Mesenchymal stem cell (in vitro differentiated cells and primary cell): Measurements from ENCODE around the gene DCLK1.

Experiments used
- DNase-seq: peaks from one replicate; pipeline ENCODE4 v3.0.0-alpha.2; 2013
- H2AFZ ChIP-seq: one replicate; pipeline ENCODE4 v1.6.1; 2013; ENCODE audit warnings: low read depth, mild to moderate bottlenecking, control low read depth, inconsistent platforms, low read length, moderate library complexity
- H2AK5ac ChIP-seq: 2 replicates; pipeline ENCODE4 v1.6.1; 2013; ENCODE audit warnings: low read length, moderate library complexity, mild to moderate bottlenecking, inconsistent platforms; ENCODE audit not compliant: severe bottlenecking
- H2BK120ac ChIP-seq: one replicate; pipeline ENCODE4 v1.6.1; 2013; ENCODE audit warnings: low read depth, mild to moderate bottlenecking, inconsistent platforms, low read length, moderate library complexity
- H2BK12ac ChIP-seq, 2 experiments: one replicate each; pipeline ENCODE4 v1.6.1; 2013; ENCODE audit warnings: inconsistent platforms in 2 of 2, low read length in 2 of 2, mild to moderate bottlenecking in 2 of 2, moderate library complexity in 2 of 2, control low read depth in 1 of 2
- H2BK15ac ChIP-seq: one replicate; pipeline ENCODE4 v1.6.1; 2013; ENCODE audit warnings: mild to moderate bottlenecking, low read depth, inconsistent platforms; ENCODE audit not compliant: poor library complexity, severe bottlenecking
- H2BK5ac ChIP-seq: 2 replicates; pipeline ENCODE4 v1.6.1; 2013; ENCODE audit warnings: low read depth, mild to moderate bottlenecking, low read length, control low read depth, inconsistent platforms; ENCODE audit not compliant: poor library complexity, severe bottlenecking
- H3K14ac ChIP-seq, 2 experiments: one replicate each; pipeline ENCODE4 v1.6.1; 2013; ENCODE audit warnings: inconsistent platforms in 2 of 2, low read length in 2 of 2, control low read depth in 1 of 2, mild to moderate bottlenecking in 1 of 2, moderate library complexity in 1 of 2
- H3K18ac ChIP-seq, 2 experiments: one replicate each; pipeline ENCODE4 v1.6.1; 2013; ENCODE audit warnings: inconsistent platforms in 2 of 2, low read length in 2 of 2, control low read depth in 1 of 2, low read depth in 1 of 2, mild to moderate bottlenecking in 1 of 2
- H3K23ac ChIP-seq, 2 experiments: one replicate each; pipeline ENCODE4 v1.6.1; 2013; ENCODE audit warnings: inconsistent platforms in 2 of 2, low read length in 2 of 2, mild to moderate bottlenecking in 2 of 2, moderate library complexity in 2 of 2, control low read depth in 1 of 2
- H3K27ac ChIP-seq: 2 replicates; pipeline ENCODE4 v1.5.1; 2013; ENCODE audit warnings: mild to moderate bottlenecking, moderate library complexity, low read length, control low read depth, inconsistent platforms; ENCODE audit not compliant: poor library complexity, severe bottlenecking
- H3K27me3 ChIP-seq, 2 experiments: 2 replicates each; pipeline versions ENCODE4 v1.6.1 to v1.7.0; 2013; ENCODE audit warnings: low read length in 2 of 2, mild to moderate bottlenecking in 2 of 2, moderate library complexity in 2 of 2, control low read depth in 1 of 2, inconsistent platforms in 1 of 2; ENCODE audit not compliant: control insufficient read depth in 1 of 2, insufficient read depth in 1 of 2
- H3K36me3 ChIP-seq, 2 experiments: 2 replicates each; pipeline versions ENCODE4 v1.6.1 to v1.7.0; 2013; ENCODE audit warnings: low read length in 2 of 2, control low read depth in 1 of 2, inconsistent platforms in 1 of 2, low read depth in 1 of 2, mild to moderate bottlenecking in 1 of 2; ENCODE audit not compliant: insufficient read depth in 2 of 2, control insufficient read depth in 1 of 2
- H3K4ac ChIP-seq, 2 experiments: one replicate each; pipeline ENCODE4 v1.6.1; 2013; ENCODE audit warnings: inconsistent platforms in 2 of 2, low read length in 2 of 2, mild to moderate bottlenecking in 2 of 2, moderate library complexity in 2 of 2, control low read depth in 1 of 2, low read depth in 1 of 2
- H3K4me1 ChIP-seq: 2 replicates; pipeline ENCODE4 v1.6.1; 2013; ENCODE audit warnings: low read depth, low read length, control low read depth; ENCODE audit not compliant: control insufficient read depth, insufficient read depth
- H3K4me2 ChIP-seq: 2 replicates; pipeline ENCODE4 v1.6.1; 2013; ENCODE audit warnings: low read length, mild to moderate bottlenecking, inconsistent platforms; ENCODE audit not compliant: poor library complexity, severe bottlenecking
- H3K4me3 ChIP-seq, 2 experiments: 2 replicates each; pipeline versions ENCODE4 v1.5.1 to v1.7.0; 2013; ENCODE audit warnings: low read length in 2 of 2, mild to moderate bottlenecking in 2 of 2, control low read depth in 1 of 2, low read depth in 1 of 2; ENCODE audit not compliant: insufficient read depth in 1 of 2
- H3K79me1 ChIP-seq: replicated peaks from 2 replicates; pipeline ENCODE4 v1.6.1; 2013; ENCODE audit warnings: mild to moderate bottlenecking, control low read depth, low read length, inconsistent platforms; ENCODE audit not compliant: poor library complexity, severe bottlenecking
- H3K9ac ChIP-seq: 2 replicates; pipeline ENCODE4 v1.7.0; 2013; ENCODE audit warnings: mild to moderate bottlenecking, low read length, moderate library complexity
- H3K9me3 ChIP-seq: 2 replicates; pipeline ENCODE4 v1.7.0; 2013; ENCODE audit warnings: mild to moderate bottlenecking, low read length; ENCODE audit not compliant: control insufficient read depth
- H4K8ac ChIP-seq: one replicate; pipeline ENCODE4 v1.6.1; 2013; ENCODE audit warnings: inconsistent platforms, mild to moderate bottlenecking, low read length, moderate library complexity
- H4K91ac ChIP-seq: one replicate; pipeline ENCODE4 v1.6.1; 2013; ENCODE audit warnings: mild to moderate bottlenecking, low read length, inconsistent platforms
- WGBS: methylation state at CpG from one replicate; pipeline ENCODE4 v1.1.7; 2013; ENCODE audit warnings: mixed read lengths; 5-methylcytosine and 5-hydroxymethylcytosine counted together

DCLK1 gene

GRCh38 chr13:36086117-36086516 lies 45.1 kb downstream of the DCLK1 start:
- Histone ChIP-seq H4K8ac (no peak overlapping the region), H2BK12ac (no peak overlapping the region), H3K4me3 (no peak overlapping the region), H2AK5ac (no peak overlapping the region), H3K9me3 (no peaks in the 10 kb centered on the region), H3K79me1 (no peaks in the 10 kb centered on the region), H3K4me2 (no peak overlapping the region), H3K27ac (no peak overlapping the region), H2AFZ (no peak overlapping the region), H3K9ac (no peak overlapping the region), H3K14ac (no peak overlapping the region), H3K23ac (no peak overlapping the region), H3K36me3 (no peaks in the 10 kb centered on the region), H3K18ac (no peak overlapping the region), H2BK120ac (no peak overlapping the region), H3K27me3 (no peaks in the 10 kb centered on the region), H2BK15ac (no peak overlapping the region), H2BK5ac (no peak overlapping the region), H3K4ac (no peak overlapping the region), H4K91ac (no peak overlapping the region), H3K4me1 (no peaks in the 10 kb centered on the region)
- no peak for DNase-seq
- WGBS: 60% methylated on average over 3 of the region's 3 CpGs

- H3K79me1 ChIP-seq: no peaks in the 10 kb centered on the region
- H3K4me3 ChIP-seq: no peak overlapping the region
- no peak overlapping the region for H2BK120ac ChIP-seq
- H2BK5ac ChIP-seq: no peak overlapping the region
- no peaks in the 10 kb centered on the region for H3K9me3 ChIP-seq
- no peak overlapping the region for H4K8ac ChIP-seq
- H2AK5ac ChIP-seq: no peak overlapping the region
- no peak overlapping the region for H4K91ac ChIP-seq
- H2BK15ac ChIP-seq: no peak overlapping the region
- no peak overlapping the region for H2AFZ ChIP-seq
- H3K4me2 ChIP-seq: no peak overlapping the region
- H2BK12ac ChIP-seq: no peak overlapping the region
- H3K18ac ChIP-seq: no peak overlapping the region
- H3K4ac ChIP-seq: no peak overlapping the region
- no peak for DNase-seq
- H3K14ac ChIP-seq: no peak overlapping the region
- H3K4me1 ChIP-seq: no peaks in the 10 kb centered on the region
- no peaks in the 10 kb centered on the region for H3K27me3 ChIP-seq
- WGBS: 78% methylated on average over 5 of the region's 6 CpGs
- H3K36me3 ChIP-seq: no peaks in the 10 kb centered on the region
- no peak overlapping the region for H3K23ac ChIP-seq
- no peak overlapping the region for H3K27ac ChIP-seq
- no peak overlapping the region for H3K9ac ChIP-seq
Measured at GRCh38 chr13:36084131-36084530, 47.1 kb downstream of the DCLK1 start.

DNA sequence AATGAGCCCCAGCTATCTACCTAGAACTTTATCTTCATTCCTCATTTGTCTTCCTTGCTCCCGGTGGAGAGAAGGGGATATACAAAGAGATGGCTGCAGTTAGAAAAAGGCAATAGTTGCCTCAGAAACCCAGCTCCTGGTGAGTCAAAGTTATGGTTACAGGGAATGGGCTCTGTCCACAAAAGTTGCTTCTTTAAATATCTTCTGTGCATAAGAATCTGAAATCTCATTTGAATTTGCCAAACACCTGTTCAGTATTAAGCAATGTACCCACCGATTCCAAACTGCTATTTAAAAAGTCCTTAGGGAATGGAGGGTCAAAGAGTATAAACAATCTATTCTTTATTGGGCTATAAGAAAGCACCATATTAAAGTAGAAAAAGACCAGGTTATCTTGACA lies 48.4 kb downstream of the DCLK1 start:
- H2BK15ac ChIP-seq: no peak overlapping the region
- no peak overlapping the region for H2AK5ac ChIP-seq
- no peak overlapping the region for H3K14ac ChIP-seq
- WGBS: 67% methylated on average over 1 of the region's 2 CpGs
- no peaks in the 10 kb centered on the region for H3K36me3 ChIP-seq
- no peak overlapping the region for H4K8ac ChIP-seq
- DNase-seq: no peak
- H3K79me1 ChIP-seq: no peaks in the 10 kb centered on the region
- H3K23ac ChIP-seq: no peak overlapping the region
- H2BK12ac ChIP-seq: no peak overlapping the region
- no peak overlapping the region for H3K18ac ChIP-seq
- H2BK5ac ChIP-seq: no peak overlapping the region
- H2BK120ac ChIP-seq: no peak overlapping the region
- no peaks in the 10 kb centered on the region for H3K4me1 ChIP-seq
- H3K4me2 ChIP-seq: no peak overlapping the region
- H4K91ac ChIP-seq: no peak overlapping the region
- H3K27ac ChIP-seq: no peak overlapping the region
- H3K9me3 ChIP-seq: no peaks in the 10 kb centered on the region
- no peak overlapping the region for H2AFZ ChIP-seq
- no peak overlapping the region for H3K4ac ChIP-seq
- H3K9ac ChIP-seq: no peak overlapping the region
- H3K4me3 ChIP-seq: no peak overlapping the region
- no peaks in the 10 kb centered on the region for H3K27me3 ChIP-seq

DNA sequence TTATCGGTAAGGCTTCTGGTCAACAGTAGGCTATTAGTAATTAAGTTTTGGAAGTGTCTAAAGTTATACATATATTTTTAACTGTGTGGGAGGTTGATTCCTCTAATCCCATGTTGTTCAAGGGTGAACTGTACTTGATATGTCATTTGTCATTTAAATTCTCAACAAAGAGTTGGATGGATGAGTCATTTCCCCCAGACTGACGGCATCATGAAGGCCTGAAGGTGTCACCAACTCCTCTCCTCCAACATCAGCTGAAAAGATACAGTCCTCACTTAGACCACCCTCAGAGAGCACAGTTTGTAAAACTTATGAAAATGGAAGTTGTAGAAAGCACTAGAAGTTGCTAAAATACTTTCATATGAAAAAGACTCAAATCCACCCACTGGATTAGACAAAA lies 48.8 kb downstream of the DCLK1 start:
- Histone ChIP-seq H3K9me3 (no peaks in the 10 kb centered on the region), H3K36me3 (no peaks in the 10 kb centered on the region), H2BK5ac (no peak overlapping the region), H3K27ac (no peak overlapping the region), H3K27me3 (no peaks in the 10 kb centered on the region), H3K4me2 (no peak overlapping the region), H2BK120ac (no peak overlapping the region), H3K14ac (no peak overlapping the region), H3K4ac (no peak overlapping the region), H4K91ac (no peak overlapping the region), H3K4me3 (no peak overlapping the region), H3K4me1 (no peaks in the 10 kb centered on the region), H2AK5ac (no peak overlapping the region), H3K23ac (no peak overlapping the region), H4K8ac (no peak overlapping the region), H3K9ac (no peak overlapping the region), H2AFZ (no peak overlapping the region), H2BK12ac (no peak overlapping the region), H2BK15ac (no peak overlapping the region), H3K79me1 (no peaks in the 10 kb centered on the region), H3K18ac (no peak overlapping the region)
- DNase-seq: no peak
- 93% methylated on average over 1 of the region's 2 CpGs for WGBS
